Measurements from ENCODE around the gene SLC18A2. TPM values are rescaled to one million over a fixed set of nuclear protein-coding genes. Genes with fewer than 3 reads are reported as not detected.

Gene SLC18A2
- total RNA-seq, 4 donors from 2014 or later: 0.65 to 2.8 (median 2.1) TPM

DNA sequence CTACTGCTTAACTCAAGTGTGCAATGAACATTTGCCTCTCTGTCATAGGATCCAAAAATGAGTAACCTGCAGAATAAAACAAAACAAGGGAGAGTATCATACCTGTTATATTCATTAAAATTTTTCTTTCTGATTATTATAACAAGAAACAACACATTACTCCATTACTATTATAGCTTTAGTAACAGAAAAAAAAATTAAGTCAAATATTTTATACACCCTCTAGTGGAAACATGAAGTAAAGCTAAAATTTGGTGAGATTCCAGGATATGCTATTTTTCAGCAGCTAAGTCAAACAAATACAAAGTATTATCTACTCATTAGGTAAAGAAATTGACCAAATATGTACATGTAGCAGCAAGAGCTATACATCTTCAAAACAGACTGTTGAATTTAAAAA lies 78.0 kb downstream of the SLC18A2 start:
- no peak for TF ChIP-seq POLR2A (IDR thresholded peaks at IDR 0.05; ENCODE audit: low read depth)
- TF ChIP-seq, protein P1, sequence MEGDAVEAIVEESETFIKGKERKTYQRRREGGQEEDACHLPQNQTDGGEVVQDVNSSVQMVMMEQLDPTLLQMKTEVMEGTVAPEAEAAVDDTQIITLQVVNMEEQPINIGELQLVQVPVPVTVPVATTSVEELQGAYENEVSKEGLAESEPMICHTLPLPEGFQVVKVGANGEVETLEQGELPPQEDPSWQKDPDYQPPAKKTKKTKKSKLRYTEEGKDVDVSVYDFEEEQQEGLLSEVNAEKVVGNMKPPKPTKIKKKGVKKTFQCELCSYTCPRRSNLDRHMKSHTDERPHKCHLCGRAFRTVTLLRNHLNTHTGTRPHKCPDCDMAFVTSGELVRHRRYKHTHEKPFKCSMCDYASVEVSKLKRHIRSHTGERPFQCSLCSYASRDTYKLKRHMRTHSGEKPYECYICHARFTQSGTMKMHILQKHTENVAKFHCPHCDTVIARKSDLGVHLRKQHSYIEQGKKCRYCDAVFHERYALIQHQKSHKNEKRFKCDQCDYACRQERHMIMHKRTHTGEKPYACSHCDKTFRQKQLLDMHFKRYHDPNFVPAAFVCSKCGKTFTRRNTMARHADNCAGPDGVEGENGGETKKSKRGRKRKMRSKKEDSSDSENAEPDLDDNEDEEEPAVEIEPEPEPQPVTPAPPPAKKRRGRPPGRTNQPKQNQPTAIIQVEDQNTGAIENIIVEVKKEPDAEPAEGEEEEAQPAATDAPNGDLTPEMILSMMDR (IDR thresholded peaks at IDR 0.05): peak in 2 of 3 experiments; percentile 37 to 45
- Histone ChIP-seq H3K4me3 (no peak overlapping the region), H3K36me3 (peaks cover 0 to 9% (median 3%) of the 10 kb centered on the region in 4 donors), H3K9me3 (no peaks in the 10 kb centered on the region), H3K4me1 (peaks cover 0 to 14% (median 8%) of the 10 kb centered on the region in 4 donors), H3K27ac (replicated peaks in 1 of 4) (no peak overlapping the region), H3K27me3 (no peaks in the 10 kb centered on the region)
- no peak for DNase-seq (ENCODE audit: extremely low spot score)
- intact Hi-C loops (cut with DNase I): no loop called here

DNA sequence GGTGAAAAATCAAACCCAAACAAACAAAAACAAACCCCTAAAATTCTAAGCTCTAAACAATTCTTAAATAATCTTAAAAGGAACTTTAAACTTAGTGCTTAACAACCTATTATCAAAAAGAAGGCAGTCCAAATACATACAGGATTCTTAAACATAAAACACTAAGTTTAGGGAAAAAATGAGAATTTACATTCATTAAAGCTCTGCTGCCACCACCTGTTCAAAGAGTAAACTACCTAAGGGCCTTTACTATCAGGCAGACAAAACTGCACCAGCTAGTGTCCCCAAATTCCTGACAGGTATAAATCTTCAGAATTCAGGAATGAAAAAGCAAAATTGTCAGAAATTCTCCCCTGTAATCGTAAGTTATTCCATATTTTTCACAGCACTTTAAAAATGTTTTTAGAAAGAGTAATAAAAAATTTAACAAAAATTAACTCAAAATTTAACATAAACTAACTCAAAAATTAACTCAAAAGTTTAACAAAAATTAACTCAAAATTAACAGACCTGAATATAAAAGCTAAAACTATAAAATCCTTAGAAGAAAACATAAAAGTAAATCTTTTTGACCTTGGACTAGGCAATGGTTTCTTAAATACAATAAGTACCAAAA lies 79.2 kb downstream of the SLC18A2 start:
- intact Hi-C loops (cut with DNase I): loop anchor here (2.0 kb wide), 1 partner anchor 103 kb away; no protein-coding TSS in a partner anchor
- TF ChIP-seq, protein P1 (IDR thresholded peaks at IDR 0.05): peak; percentile 31 to 54 (median 50)
- TF ChIP-seq POLR2AphosphoS5 (IDR thresholded peaks at IDR 0.05): no peak
- H3K9me3 ChIP-seq: no peaks in the 10 kb centered on the region
- H3K36me3 ChIP-seq: peaks cover 0 to 6% (median 2%) of the 10 kb centered on the region in 4 donors
- no peak for DNase-seq (ENCODE audit: extremely low spot score)
- no peak overlapping the region for H3K4me3 ChIP-seq
- 85% methylated on average over 1 of the region's 1 CpG for WGBS
- H3K27ac ChIP-seq (replicated peaks in 1 of 4): no peak overlapping the region
- no peaks in the 10 kb centered on the region for H3K27me3 ChIP-seq
- peaks cover 0 to 14% (median 8%) of the 10 kb centered on the region in 4 donors for H3K4me1 ChIP-seq

DNA sequence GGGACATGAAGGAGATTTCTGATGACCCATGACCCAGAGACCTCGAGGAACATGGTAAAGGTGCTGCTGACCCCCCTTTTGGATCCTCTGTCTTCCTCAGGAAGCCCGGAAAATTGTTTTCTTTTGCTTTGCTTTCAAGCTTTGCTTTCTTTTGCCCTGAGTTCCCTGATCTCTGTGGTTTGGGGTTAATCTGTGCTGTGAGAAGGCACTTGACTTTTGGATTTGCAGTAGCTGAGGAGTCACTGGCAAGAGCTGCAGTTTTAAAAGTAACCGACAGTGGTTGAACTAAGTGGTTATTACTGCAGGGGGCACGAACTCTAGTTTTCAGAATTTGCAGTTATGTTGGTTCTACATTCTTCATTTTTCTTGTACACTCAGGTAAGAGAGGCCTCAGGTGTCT lies 81.3 kb downstream of the SLC18A2 start:
- intact Hi-C loops (cut with DNase I): no loop called here
- H3K27ac ChIP-seq (replicated peaks in 1 of 4): no peak overlapping the region
- no peaks in the 10 kb centered on the region for H3K9me3 ChIP-seq
- TF ChIP-seq EP300 (IDR thresholded peaks at IDR 0.05) (no peak), POLR2A (IDR thresholded peaks at IDR 0.05; ENCODE audit: low read depth) (no peak), POLR2AphosphoS5 (IDR thresholded peaks at IDR 0.05) (no peak)
- TF ChIP-seq, protein P1 (IDR thresholded peaks at IDR 0.05): no peak
- no peaks in the 10 kb centered on the region for H3K36me3 ChIP-seq
- 82% methylated on average over 4 of the region's 4 CpGs for WGBS
- H3K27me3 ChIP-seq: no peaks in the 10 kb centered on the region
- H3K4me1 ChIP-seq: peaks cover 0 to 18% (median 8%) of the 10 kb centered on the region in 4 donors
- H3K4me3 ChIP-seq: no peak overlapping the region
- DNase-seq (ENCODE audit: extremely low spot score): no peak

DNA sequence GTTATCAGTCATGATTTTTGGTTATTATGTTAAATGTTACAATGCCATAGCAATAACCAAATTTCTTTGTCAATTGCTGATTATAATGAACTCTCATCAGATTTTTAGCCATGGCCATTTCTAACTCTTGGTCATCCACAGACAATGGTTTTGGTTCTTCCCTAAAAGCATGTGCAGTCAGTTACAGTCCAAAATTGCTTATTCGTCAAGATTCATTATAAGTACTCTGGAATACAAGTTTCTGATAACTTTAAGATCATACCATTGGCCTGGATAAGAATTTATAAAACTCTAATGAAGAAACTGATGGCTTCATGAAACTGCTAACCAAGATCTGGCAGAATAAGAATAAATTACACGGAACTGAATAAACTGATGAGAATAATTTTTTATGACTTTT lies 83.5 kb downstream of the SLC18A2 start:
- Histone ChIP-seq H3K9me3 (no peaks in the 10 kb centered on the region), H3K27me3 (no peaks in the 10 kb centered on the region), H3K27ac (replicated peaks in 1 of 4) (no peak overlapping the region), H3K4me3 (no peak overlapping the region), H3K36me3 (no peaks in the 10 kb centered on the region), H3K4me1 (peaks cover 0 to 12% (median 2%) of the 10 kb centered on the region in 4 donors)
- DNase-seq (ENCODE audit: extremely low spot score): no peak
- TF ChIP-seq, protein P1 (IDR thresholded peaks at IDR 0.05): no peak
- TF ChIP-seq POLR2AphosphoS5 (IDR thresholded peaks at IDR 0.05) (no peak), POLR2A (IDR thresholded peaks at IDR 0.05; ENCODE audit: low read depth) (no peak), EP300 (IDR thresholded peaks at IDR 0.05) (no peak)
- intact Hi-C loops (cut with DNase I): no loop called here
- WGBS: 96% methylated on average over 2 of the region's 2 CpGs

DNA sequence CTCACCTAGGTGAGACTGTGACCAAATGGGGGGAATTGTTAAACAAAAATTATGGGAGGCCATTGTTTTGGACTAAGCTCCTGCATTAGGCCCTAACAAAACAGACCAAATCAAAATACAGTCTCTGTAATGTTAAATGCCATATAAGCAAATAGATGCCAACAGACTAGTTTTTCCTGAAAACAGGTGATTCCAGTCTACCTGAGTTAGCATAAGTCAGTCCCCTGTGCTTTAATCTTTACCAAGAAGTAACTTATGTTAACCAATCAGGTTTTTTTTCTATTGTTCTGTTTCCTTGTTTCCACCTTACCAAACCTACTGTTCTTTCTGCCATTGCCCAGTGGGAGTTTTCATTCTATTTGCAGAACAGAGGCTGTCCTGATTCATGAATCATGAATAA lies 86.3 kb downstream of the SLC18A2 start:
- intact Hi-C loops (cut with DNase I): no loop called here
- Histone ChIP-seq H3K4me3 (no peak overlapping the region), H3K27ac (replicated peaks in 1 of 4) (no peak overlapping the region), H3K27me3 (no peaks in the 10 kb centered on the region), H3K36me3 (no peaks in the 10 kb centered on the region), H3K4me1 (peaks cover 0 to 5% (median 0%) of the 10 kb centered on the region in 4 donors), H3K9me3 (no peaks in the 10 kb centered on the region)
- DNase-seq (ENCODE audit: extremely low spot score): no peak
- TF ChIP-seq, protein P1 (IDR thresholded peaks at IDR 0.05): no peak
- TF ChIP-seq EP300 (IDR thresholded peaks at IDR 0.05): no peak
- TF ChIP-seq POLR2A (IDR thresholded peaks at IDR 0.05; ENCODE audit: low read depth): no peak
- TF ChIP-seq POLR2AphosphoS5 (IDR thresholded peaks at IDR 0.05): no peak

All from esophagus muscularis mucosa (tissue), 4 donors.